ENCODE measurements around the gene RHBDD3.
A peak's percentile ranks its signal among the peaks of the same experiment; 100 is the strongest.
"Not testable (repeated sequence)": the region's sequence is repeated elsewhere in the genome, so short reads cannot be mapped to it uniquely, and the experiment has no call there.

The RHBDD3 gene

DNA sequence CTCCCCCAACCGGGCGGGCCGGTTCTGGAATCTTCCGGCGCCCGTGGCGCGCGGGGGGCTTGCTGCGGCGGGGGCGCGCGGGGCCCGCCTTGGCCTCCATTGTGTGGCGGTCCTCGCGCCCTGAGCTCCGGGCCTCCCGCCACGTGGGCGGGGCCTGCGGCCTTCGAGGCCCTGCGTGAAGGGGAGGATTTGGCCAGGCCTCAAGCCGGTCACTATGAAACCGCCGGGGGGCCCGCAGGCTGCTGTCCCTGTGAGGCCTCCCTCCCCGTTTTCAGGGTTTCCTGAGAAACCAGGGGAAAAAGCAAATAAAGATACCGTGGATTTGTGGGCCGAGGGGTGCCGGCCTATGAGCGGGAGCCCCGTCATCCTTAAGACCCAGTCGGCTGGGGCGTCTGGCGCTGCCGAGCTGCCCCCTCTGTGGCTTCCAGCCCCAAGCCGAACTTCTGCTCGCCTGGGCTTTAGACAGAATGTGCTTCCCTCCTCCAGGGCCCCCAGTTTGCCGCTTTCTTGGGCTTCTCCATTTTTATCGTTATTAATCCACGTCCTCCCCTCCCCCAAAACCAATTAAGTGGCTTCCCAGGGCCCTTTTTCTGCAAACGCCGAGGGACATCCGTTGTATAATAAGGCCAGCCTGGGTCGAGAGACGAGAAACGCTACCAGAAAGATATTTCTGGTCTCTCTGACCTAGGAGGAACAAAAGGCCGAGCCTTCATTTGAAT, 889 bp upstream of the RHBDD3 start:
- DNase-seq: peak in 2 of 6 experiments; percentile 39 to 62

- no peak for DNase-seq
These were observed 321 bp downstream of the RHBDD3 start for GRCh38 chr22:29267462-29267857.

DNA sequence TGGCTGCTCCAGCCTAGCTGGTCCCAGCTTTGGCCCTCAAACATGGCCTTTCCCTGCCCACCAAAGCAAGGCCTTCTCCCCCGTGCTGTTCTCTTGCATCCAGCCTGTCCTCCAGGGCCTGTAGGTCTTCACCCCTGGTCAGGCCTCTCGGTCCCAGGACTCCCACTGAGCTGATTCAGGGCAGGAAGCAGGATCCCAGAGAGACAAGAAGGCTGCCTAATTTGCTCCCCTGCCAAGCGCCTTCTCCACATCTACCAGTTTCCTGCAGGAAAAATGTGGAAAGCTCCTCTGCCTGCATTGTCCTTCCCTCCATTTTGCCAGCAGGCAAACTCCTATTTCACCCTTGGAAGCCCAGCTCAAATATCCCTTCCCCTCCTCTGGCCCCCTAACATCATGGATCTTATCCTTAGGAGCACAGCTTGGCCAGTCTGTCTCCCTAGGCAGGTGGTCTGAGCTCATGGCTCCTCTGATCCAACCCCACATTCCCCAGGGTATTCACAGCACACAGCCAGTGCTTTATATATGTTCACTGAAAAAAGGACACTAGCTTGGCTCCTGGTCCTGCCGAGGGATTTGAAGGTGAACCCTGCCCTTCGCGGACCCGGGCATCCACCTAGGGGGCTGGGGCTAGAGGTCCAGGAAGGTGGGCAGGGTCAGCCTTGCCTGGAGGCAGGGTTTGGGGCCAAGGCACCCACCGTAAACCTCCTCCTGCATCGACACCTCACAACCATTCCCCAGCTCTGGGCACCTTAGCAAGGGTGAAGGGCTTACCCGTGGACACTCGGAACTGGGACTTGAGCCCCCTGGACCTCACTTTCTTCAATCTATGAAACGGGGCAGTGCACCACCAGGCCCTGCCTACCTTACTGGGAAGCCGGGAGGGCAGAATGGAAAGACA, 968 bp downstream of the RHBDD3 start:
- peak in 1 of 6 experiments; percentile 18 for DNase-seq

DNA sequence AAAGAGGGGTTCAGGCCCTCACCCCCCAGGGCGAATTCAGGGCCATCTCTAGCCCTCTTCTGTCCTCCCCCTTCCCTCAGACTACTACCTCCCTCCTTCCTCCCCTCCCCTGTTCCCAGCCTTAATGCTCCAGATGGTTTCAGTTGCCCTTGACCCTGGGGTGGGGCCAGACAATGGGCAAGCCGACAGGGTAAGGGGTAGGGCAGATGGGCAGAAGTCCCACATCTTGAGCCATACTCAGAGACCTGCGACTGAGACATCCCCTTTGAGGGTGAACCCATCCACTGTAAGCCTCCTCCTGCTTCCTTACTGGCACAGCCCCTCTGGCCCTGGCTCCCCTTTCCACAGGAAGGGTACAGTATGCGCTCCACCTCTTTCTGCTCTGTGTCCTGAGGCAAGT, 1.9 kb downstream of the RHBDD3 start:
- DNase-seq: no peak

GRCh38 chr22:29265305-29265704, 2.5 kb downstream of the RHBDD3 start:
- no peak for DNase-seq

- DNase-seq: no peak
These were observed 3.9 kb downstream of the RHBDD3 start for GRCh38 chr22:29263791-29264276.

GRCh38 chr22:29260601-29261315, 7.0 kb downstream of the RHBDD3 start:
- no peak for DNase-seq

DNA sequence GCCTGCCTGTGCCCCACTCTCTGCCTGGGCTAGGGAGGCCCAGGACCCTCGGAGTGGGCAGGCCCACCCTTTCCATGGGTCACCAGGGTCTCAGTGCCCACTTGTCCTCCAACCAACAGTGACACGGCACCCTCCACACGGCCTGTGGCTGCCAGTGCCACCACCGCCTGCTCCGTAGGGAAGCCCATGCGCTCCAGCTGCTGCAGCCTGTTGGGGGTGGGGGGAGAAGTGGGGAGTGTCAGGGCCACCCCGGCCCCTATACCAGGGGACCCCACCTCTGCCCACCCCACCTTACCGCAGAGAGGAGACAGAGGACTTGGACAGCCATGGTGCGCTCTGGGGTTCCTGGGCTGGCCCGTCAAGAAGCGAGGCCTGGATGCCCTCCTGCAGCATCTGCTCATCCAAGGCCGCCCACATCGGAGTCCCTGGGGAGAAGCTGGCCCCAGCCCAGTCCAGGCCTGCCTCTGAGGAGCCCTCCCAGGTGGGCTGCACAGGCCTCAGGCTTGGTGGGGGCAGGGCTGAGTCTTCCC, 7.7 kb downstream of the RHBDD3 start:
- no peak for DNase-seq

DNA sequence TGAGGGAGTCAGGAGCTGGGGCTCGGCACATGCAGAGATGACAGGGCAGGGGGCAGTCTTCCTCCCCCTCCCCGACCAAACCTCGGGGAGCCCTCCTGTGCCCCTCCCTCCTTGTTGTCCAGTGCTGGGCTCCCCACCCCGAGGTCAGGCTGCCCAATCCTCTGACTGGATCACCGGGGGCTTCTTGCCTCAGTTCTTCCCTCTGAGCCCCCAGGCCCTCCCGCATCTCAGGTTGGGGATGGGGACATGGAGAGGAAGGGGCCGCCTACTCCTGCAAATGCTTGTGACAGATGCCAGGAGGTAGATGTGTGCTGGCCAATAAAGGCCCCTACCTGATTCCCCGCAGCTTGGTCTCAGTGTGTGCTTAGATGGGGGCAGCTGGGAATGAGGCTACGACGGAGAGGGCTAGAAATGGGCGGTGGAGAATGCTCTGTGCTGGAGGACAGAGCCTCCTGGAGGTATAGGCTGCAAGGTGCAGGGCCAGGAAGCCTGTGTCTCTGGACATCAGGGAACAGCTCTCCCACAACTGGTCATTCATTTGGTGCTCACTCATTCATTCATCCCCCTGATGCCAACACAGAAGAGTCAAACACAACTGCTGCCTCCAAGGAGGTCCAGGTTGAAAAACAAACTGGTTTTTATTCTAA, 8.4 kb downstream of the RHBDD3 start:
- DNase-seq: no peak

DNA sequence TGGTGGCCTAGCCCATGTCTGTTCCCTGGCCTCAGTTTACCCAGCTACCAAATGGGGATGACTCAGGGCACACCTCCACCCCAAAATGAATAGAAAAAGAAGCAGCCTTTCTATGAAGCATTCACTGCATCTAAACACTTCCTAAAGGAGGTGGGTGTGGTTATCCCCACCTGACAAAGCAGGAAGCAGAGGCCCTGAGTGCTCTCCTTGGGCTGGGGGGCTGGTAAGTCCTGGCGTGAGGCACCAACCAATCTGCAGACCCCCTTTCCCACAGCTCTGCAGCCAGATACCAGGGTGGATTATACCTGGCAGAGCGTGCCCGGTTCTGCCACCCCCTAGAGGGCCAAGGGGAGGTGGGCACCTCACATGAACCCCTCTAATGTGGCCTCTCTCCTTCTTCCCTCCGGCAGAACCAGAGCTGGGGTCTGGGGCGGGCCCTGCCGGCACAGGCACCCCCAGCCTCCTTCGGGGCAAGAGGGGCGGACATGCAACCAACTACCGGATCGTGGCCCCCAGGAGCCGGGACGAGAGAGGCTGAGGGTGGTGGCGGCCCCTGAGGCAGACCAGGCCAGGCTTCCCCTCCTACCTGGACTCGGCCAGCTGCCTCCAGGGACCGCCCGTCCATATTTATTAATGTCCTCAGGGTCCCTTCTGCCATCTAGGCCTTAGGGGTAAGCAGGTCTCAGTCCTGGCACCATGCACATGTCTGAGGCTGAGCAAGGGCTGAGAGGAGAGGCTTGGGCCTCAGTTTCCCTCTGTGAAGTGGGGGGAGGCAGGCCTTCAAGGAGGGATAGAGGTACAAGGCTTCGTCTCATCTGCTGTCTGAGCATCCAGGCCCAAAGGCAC, 9.2 kb downstream of the RHBDD3 start:
- no peak for DNase-seq

DNA sequence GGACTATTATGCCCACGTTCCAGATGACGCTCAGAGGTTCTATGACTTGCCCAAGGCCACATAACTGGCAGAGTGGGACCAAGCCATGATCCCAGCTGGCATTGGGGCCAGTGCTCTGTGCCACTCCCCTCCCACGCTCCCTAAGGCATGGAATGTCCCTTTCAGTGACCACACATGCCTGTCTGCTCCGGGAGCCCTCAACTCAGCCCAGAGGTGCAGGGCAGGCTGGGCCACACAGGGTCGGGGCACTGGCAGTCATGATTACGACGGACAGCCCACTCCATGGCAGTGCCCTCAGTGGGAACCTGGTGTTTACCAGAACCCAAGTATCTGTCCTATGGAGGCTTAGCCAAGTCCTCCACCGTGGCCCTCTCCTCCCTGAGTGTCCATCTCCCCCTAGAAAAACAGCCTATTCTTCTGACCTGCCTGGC, 10.0 kb downstream of the RHBDD3 start:
- DNase-seq: no peak

DNA sequence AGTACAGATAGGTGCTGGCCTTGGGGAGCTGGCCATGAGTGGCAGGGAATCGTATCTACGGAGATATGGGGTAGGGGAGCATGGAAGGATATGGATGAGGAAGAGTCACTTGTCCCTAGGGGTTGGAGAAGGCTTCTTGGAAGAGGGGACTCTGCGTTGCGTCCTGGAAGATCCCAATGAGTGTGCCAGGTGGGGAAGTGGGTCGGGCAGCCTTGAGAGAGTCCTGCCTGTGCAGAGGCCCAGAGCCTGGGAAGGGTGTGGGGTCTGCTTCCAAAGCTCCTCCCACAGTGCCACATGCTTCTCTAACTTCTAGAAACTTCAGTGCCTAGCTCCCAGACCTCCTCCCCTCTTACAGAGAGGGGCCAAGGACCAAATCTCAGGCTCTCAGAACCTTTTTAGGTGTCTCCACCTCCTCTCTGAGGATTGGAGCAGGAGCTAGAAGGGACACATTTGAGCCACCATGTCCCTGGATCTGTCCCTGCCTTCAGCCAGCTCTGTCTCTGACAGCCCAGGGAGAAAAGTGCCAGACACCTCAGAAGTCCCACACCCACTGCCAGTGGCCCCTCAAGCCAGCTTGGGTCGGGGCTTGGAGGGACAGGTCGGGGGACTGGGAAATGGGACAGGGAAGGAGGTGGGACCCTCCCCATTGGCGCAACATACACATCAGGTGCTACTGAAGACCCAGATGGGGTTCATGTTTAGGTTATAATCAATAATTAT, 11.0 kb downstream of the RHBDD3 start:
- no peak for DNase-seq

DNA sequence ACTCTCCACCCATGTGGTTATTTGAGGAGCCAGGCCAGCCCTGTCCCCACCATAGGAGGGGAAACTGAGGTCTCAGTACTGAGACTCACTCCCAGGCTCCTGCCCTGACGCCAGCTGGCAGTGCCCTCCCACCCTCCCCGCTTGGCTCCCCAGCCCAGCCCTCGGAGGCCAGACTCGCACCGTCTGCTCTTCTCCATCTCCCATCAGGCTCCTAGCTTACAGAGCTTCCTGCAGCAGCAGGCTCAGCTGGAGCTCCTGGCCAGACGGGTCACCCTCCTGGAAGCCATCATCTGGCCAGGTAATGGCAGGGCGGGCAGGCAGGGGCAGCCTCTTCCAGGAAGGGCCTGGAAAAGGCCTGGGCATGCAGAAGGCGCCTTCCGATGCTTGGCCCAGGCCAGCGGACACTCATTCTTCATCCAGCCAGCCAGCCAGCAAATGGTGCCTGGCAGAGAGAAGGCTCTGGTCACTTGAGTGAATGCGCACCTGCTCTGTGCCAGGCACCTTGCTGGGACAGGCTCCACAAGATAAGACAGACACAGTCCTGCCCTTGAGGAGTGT, 12.6 kb downstream of the RHBDD3 start:
- no peak for DNase-seq

- no peak for DNase-seq
These were observed 13.5 kb downstream of the RHBDD3 start for GRCh38 chr22:29254286-29254660.

DNA sequence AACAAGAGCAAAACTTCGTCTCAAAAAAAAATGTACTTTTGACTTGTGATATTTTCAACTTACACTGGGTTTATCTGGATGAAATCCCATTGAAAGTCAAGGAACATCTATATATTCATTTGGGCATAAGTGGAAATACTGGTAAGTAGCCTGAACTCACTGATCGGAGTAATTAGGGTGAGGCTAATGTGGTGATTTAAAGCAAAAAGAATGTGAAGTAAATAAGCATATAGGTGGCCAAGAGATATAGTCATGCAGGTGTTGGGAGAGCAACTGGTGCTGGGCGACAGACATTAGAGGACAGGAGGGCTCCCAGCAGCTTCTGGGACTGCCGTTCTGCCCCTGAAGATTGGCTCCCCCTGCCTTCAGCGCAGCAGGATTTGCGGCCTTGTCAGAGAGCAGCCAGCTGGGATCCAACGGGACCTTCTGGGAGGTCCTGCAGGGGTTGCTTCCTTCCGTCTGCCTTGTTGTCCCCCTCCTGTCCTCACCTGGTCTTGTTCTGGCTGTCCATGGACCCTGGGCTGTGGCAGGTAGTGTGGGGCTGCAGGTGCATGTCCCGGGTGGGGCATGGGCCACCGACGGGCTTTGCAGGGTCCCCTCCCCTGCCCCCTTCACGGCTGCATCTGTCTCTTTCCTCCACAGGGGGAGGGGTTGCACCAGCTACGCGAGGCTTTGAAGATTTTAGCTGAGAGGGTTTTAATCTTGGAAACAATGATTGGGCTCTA, 14.1 kb downstream of the RHBDD3 start:
- DNase-seq: no peak

DNA sequence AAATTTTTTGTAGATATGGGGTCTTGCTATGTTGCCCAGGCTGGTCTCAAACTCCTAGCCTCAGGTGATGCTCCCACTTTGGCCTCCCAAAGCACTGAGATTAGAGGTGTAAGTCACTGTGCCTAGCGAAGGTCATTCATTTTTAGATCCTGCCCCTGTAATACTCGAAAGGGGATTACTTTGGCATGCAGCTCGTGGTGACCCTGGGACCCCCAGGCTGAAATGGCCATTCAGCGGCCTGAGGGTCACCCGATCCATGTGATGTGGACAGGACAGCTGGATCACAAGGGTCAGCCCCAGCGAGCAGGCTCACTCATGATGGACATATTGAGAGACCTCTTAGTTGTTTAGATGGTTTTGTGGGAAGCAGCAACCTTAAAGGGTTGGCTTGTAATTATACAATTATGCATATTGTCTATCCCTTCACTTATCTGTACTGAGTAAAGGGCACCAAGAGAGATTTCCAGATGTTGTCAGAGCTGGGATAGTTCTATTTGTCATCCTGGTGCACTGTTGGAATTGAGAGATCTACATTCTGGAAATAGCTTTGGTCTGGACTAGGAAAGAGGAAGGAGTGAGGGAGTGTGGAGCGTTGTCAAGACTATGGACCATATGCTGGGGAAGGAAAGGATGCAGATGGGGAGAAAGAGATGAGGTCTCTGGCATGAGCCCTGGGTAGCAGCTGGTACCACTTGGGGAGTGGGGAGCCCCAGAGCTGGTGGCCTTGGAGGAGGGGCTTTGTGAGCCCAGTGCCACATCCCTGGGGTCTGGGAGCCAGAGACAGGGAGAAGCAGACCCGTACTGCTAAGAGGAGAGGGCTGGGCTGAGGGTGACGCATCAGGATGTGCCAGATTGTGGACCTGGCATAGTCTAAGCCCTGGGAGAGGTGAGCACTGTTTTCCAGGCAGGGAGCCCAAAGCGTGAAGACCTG, 15.5 kb downstream of the RHBDD3 start:
- no peak for DNase-seq

- DNase-seq: no peak
These were observed 16.5 kb downstream of the RHBDD3 start for GRCh38 chr22:29251265-29251664.

GRCh38 chr22:29247891-29248290, 19.9 kb downstream of the RHBDD3 start:
- DNase-seq: not testable (repeated sequence)

Measured in stimulated activated naive CD4-positive, alpha-beta T cell (primary cell).